MM.1S (cell line): ENCODE measurements around the gene NAMPT.

Source experiments
- CTCF ChIP-seq: fragments of 300-600 bp; sonication (generic); IDR thresholded peaks from 2 replicates; pipeline ENCODE4 v1.5.1; 2016; ENCODE audit warnings: antibody characterized with exemption, low read length, mixed read lengths
- EZH2 ChIP-seq: fragments of 300-600 bp; sonication (generic); optimal IDR thresholded peaks from 2 replicates; pipeline ENCODE3; 2017; ENCODE audit warnings: low read depth, mild to moderate bottlenecking, antibody characterized with exemption, low read length, mixed read lengths

- TF ChIP-seq EZH2: no peak
- TF ChIP-seq CTCF: no peak
Observed at GRCh38 chr7:106247841-106248240, 36.9 kb downstream of the NAMPT start.
